HG02884 (cell line): ENCODE measurements around the gene TMED3.

Experiments
- ATAC-seq: cut with Tn5 transposase; IDR thresholded peaks from one replicate; pipeline ENCODE4 v1.9.1; 2021; ENCODE audit warnings: mild to moderate bottlenecking, moderate library complexity; ENCODE audit not compliant: unreplicated experiment

Gene TMED3

DNA sequence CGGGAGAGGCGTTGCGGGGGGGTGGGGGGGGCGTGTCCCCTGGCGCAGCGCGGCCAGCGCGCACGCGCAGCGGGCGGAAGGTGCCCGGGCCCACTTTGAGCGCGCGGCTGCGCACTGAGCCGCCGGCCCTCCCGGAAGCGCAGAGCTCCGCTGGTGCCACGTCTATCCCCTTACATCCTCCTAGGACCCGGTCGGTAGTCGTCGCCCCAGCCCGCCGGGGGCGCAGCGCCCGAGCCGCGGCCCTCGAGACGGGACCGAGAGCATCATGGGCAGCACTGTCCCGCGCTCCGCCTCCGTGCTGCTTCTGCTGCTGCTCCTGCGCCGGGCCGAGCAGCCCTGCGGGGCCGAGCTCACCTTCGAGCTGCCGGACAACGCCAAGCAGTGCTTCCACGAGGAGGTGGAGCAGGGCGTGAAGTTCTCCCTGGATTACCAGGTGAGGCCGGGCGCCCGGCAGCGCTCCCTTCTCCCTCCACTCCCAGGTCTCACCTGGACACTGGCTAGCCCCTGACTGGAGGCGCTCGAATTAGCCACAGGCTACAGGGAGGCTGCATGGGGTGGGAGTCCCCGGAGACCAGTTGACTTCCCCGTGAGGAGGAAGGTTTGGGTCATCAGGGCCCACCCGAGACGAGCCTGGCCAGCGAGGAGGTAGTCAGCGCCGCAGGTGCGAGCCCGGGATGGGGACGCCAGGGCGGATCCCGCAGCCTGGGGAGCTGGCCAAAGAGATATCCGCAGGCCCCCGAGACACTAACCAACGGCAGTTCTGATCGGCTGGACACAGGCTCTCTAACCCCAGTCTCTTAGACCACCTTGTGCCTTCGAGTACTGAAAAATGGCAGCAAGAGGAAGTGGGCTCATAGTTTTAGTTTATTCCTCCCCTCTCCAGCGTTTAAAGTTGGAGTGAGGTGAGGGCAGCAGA lies at the start of gene TMED3:
TSS of gene TMED3 (plus strand) at position 128 of the 916 bp plus-strand sequence. CDS start at position 266, 138 bp downstream.
- peak; percentile 95 for ATAC-seq

DNA sequence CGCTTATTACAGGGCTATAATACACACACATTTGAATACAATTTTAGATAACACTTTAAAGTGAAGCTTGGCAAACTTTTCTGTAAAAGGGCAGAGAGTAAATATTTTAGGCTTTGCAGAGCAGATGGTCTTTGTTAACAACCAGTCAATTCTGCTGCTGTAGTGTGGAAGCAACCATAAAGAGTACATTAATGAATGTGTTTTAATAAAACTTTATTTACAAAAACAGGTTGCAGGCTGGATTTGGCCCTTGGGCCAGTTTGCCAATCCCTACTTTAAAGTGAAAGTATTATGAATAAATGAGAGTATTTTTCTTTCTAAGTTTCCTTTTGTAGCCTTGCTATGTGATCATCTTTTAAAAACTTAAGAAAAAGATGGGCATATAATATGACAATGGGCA lies 49.1 kb upstream of the TMED3 start:
- ATAC-seq: no peak

DNA sequence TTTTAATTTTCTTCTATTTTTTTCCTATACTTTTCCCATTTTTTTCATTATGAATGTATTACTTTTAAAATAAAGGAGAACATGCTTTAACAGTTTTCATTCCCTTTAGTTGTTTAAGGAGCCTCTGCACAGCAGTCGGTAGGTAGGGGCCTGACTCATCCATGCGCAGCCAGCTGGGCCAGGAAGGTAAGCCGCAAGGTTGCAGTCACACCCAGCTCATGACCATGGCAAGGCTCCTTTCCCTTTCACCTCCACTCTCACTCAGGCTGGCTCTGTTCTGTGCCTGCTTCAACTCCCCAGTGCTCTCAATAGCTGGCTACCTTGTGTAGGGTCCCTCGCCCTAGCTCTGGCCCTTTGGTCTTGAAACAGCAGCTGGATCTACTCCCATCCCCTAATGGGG lies 45.7 kb upstream of the TMED3 start:
- ATAC-seq: no peak

DNA sequence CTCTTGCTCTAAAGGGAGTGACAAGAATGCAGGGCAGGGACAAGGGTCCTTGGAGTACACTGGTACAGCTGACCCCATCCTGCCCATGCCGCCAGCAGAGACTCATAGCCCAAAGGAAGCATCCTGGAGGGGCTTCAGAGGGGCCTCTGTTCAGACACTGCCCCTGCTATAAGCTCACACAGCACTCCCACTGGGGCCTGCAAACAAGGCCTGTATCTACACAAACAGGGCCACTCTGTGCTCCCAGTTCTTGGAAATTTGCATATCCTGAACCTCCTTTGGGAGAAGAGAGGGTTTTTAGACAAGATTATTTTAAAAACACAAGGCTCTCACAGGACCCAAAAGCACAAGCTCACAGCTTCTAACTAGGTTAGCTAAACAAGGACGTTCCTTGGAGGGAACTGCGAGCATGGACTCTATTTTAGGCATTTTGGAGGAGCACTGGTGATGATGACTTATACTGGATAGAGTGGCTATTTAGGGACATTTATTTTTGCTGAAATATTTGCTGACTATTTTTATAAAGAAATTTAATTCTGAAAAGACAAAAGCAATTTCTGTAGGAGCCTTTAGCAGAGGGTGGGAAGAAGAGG lies 44.8 kb upstream of the TMED3 start:
- no peak for ATAC-seq

DNA sequence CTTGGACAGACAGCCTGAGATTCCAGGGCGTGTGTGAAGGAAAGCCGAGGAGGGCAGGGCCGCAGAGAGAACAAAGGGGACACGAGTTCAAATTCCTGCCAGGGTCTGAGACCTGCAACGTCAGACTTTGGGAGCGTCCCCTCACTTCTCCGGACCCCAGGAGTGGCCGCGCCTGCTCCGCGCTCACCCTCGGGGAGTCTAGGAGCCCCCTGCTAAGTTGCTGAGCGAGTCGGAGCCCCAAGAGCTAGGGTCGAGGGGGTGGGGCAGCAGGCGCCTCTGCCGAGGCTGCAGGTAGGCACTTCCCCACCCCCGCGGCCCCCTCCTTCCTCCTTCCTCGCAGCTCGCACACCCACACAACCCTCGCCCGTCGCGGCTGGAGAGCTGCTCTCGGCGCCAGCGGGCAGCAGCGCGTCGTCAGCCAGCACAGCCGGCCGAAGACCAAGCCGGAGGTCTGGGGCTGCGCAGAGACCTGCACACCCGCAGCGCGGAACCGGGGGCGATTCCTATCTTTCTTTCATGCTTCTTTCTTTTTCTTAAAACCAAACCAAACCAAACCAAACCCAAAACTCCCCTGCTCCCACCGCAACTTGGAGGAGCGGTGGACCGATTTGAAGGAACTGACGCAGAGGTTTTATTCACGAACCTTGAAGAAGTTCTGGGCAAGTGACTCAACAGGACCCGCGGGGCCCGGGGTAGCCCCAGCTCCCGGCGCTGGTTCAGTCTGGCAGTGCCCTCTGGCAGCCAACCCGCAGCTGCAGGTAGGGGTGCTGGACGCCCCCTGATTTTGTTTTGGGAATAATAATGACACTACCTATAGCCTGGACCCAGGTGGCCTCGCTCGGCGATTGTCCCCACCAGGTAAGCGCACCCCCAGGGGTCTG lies 28.3 kb upstream of the TMED3 start, which contains the start of gene ANKRD34C:
TSS of gene ANKRD34C (plus strand) at position 352 of the 881 bp plus-strand sequence. CDS start 10,563 bp downstream, outside the sequence.
- ATAC-seq: no peak

DNA sequence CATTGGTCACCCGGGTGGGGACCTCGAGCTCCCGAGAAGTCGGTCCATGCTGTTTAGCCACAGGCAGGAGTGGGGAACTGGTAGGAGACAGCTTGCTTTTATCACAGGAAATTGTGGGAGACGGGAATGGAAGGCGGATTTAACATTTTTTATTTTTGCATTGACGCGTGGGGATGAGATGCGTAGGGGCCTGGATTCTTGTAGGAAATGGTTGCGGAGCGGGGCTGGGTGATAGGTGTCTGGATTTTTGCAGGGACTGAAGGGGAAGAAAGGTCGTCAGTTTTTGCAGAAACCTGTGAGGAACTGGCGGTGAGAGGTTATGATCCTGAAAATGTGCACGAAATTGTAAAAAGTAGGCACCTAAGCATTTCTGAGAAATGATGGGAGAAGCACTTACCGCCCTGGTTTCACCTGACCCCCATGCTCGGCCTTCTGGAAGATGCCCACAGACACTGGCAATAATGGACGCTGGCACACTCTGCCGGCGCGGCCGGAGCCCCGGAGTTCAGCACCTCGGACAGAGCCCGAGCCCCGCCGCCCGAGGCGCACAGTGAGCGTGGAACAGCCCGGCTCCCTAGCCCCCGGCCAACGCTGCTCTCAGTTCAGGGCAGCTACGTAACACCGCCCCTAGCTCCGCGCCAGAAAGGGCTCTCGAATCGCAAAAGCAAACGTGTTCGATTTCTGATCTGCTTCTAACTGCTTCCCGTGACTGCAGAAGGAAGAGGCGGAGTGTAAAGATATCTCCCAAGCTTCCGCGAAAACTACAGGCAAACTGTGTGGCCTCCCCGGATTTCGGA lies 27.5 kb upstream of the TMED3 start:
- ATAC-seq: no peak

DNA sequence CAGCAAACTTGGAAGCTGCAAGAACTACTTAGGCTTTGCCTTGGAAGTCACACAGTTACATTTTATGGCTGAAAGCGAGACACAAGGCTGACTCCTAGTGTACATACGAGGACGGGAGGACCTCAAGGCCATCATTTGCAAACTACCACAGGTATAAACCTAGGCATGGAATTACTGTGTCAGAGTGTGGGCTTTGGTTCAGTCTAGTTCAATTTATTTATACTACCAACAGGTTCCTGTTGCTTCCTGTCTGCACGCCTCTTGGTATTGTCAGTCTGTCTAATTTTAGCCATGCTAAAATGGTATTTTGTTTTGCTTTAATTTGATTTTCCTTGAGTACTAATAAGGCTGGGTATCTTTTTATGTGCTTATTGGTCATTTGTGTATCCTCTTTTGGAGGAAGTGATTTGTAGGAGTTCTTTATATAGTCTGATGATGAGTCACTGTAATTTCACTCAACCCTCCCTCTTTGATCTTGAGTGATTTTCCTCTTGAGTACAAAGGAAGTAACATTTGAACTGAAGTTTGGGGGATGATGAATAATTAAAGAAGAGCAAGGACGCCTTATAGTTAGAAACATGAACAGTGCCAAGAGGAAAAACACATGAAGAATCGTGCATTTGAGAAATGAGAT lies 20.2 kb upstream of the TMED3 start:
- ATAC-seq: no peak

DNA sequence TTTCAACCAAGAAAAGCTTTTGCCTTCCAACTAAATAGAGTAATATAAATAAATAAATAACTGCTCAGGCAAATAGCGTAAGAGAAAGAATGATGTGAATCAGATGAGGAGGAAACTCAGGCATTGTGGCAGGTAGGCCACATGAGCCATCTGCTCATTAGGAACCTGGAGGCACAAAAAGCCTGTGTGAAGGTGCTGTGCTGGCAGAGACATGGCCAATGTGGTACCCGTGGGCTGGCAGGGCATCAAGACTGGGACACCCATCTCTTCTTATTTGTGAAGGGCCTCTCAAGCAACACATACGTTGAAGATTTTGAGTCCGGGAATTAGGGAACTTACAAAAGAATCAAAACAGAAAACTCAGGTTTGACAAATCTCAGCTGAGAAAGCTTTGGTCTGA lies 18.9 kb upstream of the TMED3 start:
- ATAC-seq: no peak

DNA sequence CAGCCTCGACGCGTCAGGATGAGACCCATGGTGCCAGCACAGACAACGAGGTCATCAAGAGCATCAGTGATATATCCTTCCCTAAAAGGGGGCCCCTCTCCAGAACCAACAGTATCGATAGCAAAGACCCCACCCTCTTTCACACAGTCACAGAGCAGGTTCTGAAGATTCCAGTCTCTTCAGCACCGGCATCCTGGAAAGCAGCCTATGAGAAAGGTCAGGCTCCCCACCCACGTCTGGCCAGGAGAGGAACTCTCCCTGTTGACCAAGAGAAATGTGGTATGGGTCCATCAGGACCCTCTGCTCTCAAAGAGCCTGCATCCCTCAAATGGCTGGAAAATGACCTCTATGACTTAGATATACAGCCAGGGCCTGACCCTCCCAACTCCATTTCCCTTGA lies 16.8 kb upstream of the TMED3 start:
- no peak for ATAC-seq

DNA sequence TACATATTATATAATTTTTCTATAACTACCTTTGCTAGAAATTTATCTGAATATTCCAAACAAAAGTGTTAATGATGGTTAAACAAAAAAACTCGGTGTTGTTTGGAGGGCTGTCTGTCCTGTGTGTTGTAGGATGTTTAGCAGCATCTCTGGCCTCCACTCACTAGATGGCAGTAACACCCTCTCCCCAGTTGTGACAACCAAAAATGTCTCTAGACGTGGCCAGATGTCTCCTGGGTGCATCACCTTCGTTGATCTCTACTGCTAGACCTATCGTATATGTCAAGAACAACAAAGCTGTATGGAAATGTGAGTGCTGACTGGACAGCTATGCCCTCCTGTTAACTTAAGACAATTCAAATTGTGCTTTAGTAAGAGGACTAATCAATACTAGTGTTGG lies 14.3 kb upstream of the TMED3 start:
- ATAC-seq: no peak

DNA sequence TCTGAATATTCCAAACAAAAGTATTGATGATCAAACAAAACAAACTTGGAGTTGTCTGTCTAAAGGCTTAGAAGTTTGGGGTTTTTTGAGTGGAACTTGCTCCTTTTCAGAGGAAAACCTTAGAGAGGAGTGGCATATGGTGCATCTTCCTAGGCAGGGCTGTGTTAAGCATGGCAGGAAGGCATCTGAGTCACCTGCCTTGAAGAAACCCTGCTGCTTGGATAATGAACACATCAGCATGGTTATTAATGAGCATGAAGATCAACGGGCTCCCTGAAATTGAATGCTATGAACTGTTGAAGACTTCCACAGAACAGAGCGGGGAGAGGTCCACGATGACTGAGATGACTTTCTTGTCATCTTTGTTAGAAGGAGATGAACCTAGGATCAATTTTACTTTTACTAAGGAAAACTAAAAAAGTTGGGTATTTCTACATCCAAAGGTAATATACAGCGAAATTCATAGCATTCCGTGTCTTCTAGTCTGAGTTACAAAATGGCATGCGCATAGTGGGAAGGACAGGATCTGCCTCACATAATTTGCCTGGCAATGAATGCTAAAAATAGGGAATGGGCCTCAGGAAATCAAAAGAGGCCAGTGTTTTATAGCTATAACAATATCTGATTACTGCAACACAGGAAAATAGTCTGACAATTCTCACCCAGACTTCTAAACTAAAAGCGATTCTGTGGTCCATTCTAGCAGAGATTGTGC lies 11.6 kb upstream of the TMED3 start:
- ATAC-seq: no peak

DNA sequence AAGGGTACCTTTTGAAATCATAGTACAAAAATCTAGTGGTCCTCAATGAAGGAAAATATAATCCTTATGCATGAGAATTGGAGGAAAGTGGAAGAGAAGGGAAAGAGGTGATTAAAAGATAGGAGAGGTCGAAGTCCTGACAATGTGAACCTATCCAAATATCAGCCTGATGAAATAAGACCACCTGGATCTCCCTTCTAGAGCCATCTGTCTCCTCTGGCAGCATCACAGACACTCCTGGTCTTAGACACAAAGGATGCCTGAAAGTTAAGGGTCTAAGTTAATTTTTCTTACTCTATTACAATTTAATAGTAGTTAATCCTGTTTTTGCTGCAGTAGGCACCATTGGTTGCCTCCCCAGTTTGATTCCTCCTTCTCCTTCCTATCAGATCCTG lies 11.1 kb upstream of the TMED3 start:
- ATAC-seq: no peak

DNA sequence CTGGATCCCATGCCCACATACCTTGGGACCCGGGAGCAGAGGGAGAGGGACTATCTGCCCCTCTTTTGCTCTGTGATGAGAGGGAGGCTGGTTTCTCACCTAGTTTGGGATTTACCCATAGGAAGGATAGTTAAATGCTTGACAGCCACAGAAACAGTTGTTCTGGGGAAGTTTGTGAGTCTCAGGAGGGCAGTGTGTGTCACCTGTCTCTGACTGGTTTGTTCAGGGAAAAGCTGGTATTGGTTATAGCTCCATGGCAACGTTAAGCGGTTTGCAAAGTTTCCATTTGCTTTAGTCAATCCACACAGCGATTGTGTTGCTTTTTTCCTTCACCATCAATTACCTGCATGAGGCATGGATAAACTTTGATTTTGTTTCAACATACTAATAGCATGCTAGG lies 3.7 kb upstream of the TMED3 start:
- no peak for ATAC-seq

DNA sequence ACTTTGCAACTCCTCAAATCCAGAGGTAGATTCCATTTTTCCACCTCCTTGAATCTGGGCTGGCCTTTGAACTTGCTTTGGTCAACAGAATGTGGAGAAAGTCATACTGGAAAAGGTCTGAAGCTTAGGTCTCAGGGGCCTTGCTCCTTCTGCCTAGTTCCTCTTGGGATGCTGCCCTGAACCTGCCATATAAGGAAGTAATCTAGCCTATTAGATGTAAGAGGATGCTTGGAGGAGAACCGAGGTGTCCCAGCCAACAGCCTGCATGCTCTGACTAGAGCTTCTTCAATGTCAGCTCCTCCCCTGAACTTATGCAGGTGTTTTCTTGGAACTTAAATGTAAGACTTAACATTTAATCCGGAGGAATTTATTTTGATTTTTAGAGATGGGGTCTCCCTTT lies 2.0 kb upstream of the TMED3 start:
- ATAC-seq: no peak

DNA sequence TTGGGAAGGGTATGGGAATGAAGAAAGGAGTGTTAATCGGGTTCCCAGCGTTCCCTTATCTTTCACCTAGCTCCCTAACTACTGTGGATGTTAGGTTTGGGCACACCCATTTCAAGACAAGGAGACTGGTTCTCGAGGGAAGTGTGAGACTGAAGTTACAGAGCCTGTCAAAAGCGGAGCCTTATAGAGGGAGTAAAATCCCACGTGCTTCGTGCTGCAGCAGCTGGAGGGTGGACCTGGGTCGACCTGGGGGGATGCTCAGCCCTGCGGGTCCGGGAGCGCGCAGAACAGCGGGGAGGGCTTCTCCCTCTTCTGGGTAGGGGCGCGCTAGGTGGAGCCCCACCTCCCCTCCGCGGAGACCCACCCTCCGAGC lies 314 bp upstream of the TMED3 start:
- peak; percentile 34 for ATAC-seq

DNA sequence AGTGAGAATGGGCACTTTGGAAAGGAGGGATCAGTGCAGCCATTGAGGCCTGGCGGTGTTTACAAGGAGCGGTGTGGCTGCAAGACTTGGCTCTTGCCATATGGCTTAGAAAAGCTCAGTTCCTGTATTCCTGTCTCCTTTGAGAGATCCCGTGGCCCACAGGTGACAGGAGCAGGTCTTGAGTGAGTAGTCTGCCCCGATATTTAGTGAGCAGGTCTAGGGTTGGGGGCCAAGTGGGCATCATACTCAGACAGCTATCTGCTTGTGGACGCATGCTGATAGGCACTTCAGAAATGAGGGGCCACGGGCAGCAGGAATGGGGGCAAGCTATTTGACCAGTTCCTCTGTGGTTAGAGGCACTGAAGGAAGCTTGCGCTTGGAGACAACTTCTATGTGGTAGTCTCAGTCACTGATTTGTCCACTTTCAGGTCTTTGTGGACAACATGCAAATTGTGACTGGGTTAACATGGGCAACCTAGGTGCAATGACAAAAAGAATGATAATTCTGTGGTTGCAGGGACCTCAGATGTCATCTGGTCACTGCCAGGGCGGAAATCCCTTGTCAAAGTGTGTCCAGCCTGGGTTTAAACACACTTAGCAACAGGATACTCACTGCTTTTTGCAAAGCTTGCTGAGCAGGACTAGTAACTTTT lies 1.1 kb downstream of the TMED3 start:
- no peak for ATAC-seq

DNA sequence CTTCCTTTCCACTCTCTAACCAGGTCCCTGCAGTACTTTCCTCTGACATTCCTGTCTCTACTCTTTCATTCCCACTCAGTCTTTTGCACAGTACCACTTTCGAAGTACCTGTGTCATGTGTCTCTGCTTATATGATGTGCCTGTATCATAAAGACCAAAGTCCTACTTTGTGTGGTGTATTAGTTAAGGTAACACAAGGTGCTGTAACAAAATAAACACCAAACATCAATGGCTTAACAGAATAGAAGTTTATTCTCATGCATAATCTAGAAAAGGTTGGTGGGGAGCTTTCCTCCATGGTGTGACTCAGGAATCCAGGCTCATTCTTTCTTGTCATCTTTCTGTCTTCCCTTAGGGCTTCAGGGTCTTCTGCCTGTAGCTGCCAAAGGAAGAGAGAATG lies 3.3 kb downstream of the TMED3 start:
- ATAC-seq: no peak

DNA sequence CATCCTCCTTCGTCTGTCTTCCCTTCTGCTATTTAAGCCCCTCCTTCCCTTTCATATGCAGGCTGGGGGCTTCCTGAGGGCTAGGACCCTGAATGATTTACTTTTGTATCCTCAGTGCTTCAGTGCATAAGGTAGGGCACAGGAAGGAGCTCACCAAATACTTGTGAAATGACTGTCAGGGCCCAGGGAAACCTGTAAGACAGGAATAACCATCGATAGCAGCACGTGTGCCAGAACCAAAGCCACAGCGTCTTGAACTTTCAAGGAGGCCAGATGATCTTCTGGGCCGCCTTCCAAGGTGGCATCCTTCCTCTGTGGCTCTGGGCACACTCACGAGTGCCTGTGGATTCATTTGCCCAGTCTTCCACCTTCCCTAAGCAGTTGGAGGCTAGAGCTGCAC lies 3.9 kb downstream of the TMED3 start:
- no peak for ATAC-seq
